Measurements from ENCODE around the gene GDE1.
"Not testable (repeated sequence)": the region's sequence is repeated elsewhere in the genome, so short reads cannot be mapped to it uniquely, and the experiment has no call there.

Gene GDE1

DNA sequence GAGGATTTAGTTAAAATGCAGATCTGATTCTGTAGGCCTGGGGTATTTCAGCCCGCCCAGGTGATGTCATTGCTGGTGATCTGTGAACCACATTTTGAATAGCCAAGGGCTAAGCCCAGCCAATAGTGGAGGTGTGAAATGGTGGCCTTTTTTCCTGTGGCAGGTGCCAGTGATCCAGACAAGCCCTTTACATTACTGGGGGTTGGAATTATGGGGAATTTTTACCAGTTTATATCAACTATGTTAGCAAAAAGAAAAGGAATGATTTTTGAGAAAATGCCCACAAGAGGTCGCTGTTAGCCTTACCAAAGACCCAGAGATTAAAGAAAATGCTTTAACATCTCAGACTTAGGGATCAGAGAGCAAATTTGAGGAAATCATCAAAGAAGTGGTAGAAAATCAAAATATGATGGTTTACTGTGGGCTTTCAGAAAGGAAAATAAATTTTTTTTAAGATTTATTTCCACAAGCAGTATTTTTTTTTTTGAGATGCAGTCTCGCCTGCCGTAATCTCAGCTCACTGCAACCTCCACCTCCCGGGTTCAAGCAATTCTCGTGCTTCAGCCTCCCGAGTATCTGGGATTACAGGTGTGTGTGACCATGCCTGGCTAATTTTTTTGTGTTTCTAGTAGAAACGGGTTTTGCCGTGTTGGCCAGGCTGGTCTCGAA is 37.5 kb upstream of the GDE1 start:
- TF ChIP-seq, protein P1, sequence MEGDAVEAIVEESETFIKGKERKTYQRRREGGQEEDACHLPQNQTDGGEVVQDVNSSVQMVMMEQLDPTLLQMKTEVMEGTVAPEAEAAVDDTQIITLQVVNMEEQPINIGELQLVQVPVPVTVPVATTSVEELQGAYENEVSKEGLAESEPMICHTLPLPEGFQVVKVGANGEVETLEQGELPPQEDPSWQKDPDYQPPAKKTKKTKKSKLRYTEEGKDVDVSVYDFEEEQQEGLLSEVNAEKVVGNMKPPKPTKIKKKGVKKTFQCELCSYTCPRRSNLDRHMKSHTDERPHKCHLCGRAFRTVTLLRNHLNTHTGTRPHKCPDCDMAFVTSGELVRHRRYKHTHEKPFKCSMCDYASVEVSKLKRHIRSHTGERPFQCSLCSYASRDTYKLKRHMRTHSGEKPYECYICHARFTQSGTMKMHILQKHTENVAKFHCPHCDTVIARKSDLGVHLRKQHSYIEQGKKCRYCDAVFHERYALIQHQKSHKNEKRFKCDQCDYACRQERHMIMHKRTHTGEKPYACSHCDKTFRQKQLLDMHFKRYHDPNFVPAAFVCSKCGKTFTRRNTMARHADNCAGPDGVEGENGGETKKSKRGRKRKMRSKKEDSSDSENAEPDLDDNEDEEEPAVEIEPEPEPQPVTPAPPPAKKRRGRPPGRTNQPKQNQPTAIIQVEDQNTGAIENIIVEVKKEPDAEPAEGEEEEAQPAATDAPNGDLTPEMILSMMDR (IDR thresholded peaks at IDR 0.05; ENCODE audit: low read depth, low read length): peak; percentile 68
- H3K36me3 ChIP-seq: no peaks in the 10 kb centered on the region
- H3K4me3 ChIP-seq (ENCODE audit: low read depth, low read length): no peak overlapping the region
- DNase-seq: peak; percentile 19
- H3K9me3 ChIP-seq: no peaks in the 10 kb centered on the region
- H3K4me1 ChIP-seq: no peaks in the 10 kb centered on the region
- no peaks in the 10 kb centered on the region for H3K27me3 ChIP-seq

DNA sequence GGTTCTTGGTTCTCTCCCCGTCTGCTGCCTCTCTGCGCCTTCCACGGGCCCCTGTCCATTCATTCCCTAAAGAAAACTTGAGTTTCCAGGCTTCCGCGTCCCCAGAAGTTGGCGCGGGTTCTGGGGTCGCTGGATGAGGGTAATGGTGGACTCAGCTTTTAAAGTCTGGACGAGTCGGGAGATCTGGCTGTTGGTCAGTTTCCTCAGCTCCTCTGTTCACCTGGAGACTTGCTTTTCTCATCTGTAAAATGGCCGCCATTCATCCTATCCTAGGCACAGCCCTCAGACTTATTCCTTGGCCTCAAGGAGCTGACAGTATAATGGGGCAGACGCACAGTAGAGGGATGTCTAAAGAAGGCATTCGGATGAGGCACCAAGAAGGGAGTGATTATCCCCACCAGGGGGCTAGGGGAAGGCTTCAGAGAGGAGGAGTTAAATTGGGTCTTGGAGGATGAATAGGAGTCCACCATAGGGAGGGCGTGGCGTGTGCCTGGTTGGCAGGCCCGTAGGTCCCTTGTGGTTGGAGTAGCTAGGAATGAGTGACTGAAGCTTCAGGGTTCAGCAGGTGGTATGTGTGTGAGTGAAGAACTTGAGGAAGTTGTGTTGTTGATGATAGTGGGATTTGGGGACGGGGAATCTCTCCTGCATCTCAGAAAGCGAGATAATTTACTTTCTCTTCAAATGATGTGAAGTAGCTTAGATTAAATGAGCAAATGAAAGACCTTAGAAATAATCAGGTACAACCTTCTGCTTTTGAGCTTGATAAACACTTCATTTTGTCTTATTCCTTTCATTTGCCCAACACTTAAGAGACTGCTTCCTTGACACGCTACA is 34.3 kb upstream of the GDE1 start:
- H3K4me3 ChIP-seq (ENCODE audit: low read depth, low read length): peak overlapping the region; percentile 86
- H3K4me1 ChIP-seq: no peaks in the 10 kb centered on the region
- H3K27me3 ChIP-seq: no peaks in the 10 kb centered on the region
- TF ChIP-seq, protein P1 (IDR thresholded peaks at IDR 0.05; ENCODE audit: low read depth, low read length): peak; percentile 33
- peaks cover 5% of the 10 kb centered on the region; the same call in 1 of the 2 replicates for H3K36me3 ChIP-seq
- DNase-seq: peak; percentile 14
- no peaks in the 10 kb centered on the region for H3K9me3 ChIP-seq

DNA sequence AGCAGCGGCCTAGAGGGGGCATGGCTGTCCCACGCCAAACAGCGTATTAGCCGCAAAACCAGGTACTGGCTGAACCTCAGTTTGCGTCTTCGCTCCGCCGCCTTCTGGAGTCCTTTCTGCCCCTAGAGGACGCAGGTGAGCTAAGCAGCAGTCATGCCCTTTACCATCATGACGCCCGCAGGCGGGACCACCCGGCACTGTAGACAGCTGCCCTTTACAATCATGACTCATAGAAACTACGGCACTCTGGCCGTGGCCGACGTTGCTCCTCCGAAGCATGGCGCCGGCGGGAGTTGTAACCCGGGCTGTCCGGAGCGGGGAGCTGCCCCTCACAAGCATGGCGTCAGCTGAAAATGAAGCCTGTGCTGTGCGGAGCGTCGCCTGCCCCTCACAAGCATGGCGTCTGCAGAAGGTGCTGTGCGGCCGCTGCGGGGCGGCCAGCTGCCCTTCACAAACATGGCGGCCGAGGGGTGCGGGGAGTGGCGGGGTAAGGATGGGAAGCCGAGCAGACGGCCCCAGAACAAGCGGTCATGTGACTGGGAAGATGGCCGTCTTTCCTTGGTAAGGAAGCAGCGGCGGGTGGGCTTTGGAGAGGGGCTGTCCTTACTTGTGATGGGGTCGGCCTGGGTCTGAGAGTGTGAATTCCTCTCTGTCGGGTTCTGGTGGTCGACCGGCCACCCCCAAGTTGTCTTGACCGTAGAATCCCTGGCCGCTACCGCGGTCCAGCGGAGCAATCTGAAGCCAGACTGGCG is 33.5 kb upstream of the GDE1 start, which contains the start of gene VPS35L:
VPS35L (plus strand) TSS at position 518 of the 752 bp plus-strand sequence; CDS start at position 545, 27 bp downstream.
- H3K9me3 ChIP-seq: no peaks in the 10 kb centered on the region
- DNase-seq: peak; percentile 98
- peaks cover 5% of the 10 kb centered on the region for H3K36me3 ChIP-seq
- no peaks in the 10 kb centered on the region for H3K4me1 ChIP-seq
- H3K27me3 ChIP-seq: no peaks in the 10 kb centered on the region
- H3K4me3 ChIP-seq (ENCODE audit: low read depth, low read length): peak within 1 kb of the TSS; percentile 86
- TF ChIP-seq, protein P1 (IDR thresholded peaks at IDR 0.05; ENCODE audit: low read depth, low read length): peak; percentile 77

DNA sequence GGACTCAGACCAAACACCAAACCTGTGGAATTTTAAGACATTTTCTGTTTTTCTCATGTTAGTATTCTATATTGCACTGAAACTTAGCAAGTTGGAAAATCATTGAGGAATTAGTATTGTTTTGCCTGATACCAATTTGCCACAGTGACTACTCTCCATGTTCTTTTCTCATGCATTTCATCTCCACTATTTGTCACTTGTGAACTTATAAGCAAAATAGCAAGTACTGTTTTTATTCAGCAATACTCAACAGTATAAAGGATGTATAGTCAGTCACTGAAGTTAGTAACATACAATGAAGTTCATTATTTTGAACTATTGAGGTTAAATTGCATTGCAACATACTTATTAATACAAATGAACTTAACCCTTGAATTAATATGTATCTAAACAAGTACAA is 27.8 kb upstream of the GDE1 start:
- H3K36me3 ChIP-seq: peaks cover 41% of the 10 kb centered on the region
- TF ChIP-seq, protein P1 (IDR thresholded peaks at IDR 0.05; ENCODE audit: low read depth, low read length): no peak
- no peaks in the 10 kb centered on the region for H3K9me3 ChIP-seq

DNA sequence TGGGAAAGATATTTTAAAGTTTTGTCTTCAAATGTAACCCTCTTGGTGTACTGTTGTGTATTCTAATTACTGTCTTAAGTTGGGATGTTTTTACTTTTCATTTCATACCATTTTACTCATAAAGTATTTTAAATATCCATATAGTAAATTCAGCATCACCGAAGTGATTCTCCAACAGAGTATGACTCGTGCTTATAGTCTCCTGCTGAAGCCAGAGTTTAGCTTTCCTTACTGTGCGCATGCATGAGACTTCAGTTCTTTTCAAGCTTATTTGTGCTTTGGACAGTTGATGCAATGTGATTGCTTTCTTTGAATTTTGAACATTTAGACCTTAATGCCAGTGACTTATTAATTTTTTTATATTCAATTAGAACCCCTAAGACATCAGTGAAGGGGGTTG is 26.2 kb upstream of the GDE1 start:
- Histone ChIP-seq H3K4me3 (ENCODE audit: low read depth, low read length) (no peak overlapping the region), H3K9me3 (no peaks in the 10 kb centered on the region), H3K36me3 (peaks cover 52% of the 10 kb centered on the region), H3K27me3 (no peaks in the 10 kb centered on the region), H3K4me1 (peaks cover 30% of the 10 kb centered on the region)
- no peak for DNase-seq
- TF ChIP-seq, protein P1 (IDR thresholded peaks at IDR 0.05; ENCODE audit: low read depth, low read length): no peak

More for the DNA sequence above, 27.8 kb upstream of the GDE1 start:
- no peak for DNase-seq
- Histone ChIP-seq H3K4me1 (peaks cover 16% of the 10 kb centered on the region), H3K4me3 (ENCODE audit: low read depth, low read length) (no peak overlapping the region), H3K27me3 (no peaks in the 10 kb centered on the region)

DNA sequence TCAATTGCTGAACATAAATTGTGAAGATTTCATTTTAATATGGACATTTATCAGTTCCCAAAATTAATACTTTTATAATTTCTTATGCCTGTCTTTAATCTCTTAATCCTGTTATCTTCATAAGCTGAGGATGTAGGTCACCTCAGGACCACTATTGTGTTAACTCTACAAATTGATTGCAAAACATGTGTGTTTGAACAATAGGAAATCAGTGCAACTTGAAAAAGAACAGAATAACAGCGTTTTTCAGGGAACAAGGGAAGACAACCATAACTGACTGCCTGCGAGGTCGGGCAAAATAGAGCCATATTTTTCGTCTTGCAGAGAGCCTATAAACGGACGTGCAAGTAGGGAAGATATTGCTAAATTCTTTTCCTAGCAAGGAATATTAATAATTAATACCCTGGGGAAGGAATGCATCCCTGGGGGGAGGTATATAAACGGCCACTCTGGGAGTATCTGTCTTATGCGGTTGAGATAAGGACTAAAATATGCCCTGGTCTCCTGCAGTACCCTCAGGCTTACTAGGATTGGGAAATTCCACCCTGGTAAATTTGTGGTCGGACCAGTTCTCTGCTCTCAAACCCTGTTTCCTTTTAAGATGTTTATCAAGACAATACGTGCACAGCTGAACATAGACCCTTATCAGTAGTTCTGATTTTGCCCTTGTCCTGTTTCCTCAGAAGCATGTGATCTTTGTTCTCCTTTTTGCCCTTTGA is 21.5 kb upstream of the GDE1 start:
- not testable (repeated sequence) for H3K9me3 ChIP-seq; H3K27me3 ChIP-seq; H3K4me3 ChIP-seq (ENCODE audit: low read depth, low read length)
- Histone ChIP-seq H3K4me1 (peaks cover 39% of the 10 kb centered on the region), H3K36me3 (peaks cover 75% of the 10 kb centered on the region)
- DNase-seq: peak; percentile 23

All from BE2C (cell line).